ENCODE data around the gene UNC5A.

DNA sequence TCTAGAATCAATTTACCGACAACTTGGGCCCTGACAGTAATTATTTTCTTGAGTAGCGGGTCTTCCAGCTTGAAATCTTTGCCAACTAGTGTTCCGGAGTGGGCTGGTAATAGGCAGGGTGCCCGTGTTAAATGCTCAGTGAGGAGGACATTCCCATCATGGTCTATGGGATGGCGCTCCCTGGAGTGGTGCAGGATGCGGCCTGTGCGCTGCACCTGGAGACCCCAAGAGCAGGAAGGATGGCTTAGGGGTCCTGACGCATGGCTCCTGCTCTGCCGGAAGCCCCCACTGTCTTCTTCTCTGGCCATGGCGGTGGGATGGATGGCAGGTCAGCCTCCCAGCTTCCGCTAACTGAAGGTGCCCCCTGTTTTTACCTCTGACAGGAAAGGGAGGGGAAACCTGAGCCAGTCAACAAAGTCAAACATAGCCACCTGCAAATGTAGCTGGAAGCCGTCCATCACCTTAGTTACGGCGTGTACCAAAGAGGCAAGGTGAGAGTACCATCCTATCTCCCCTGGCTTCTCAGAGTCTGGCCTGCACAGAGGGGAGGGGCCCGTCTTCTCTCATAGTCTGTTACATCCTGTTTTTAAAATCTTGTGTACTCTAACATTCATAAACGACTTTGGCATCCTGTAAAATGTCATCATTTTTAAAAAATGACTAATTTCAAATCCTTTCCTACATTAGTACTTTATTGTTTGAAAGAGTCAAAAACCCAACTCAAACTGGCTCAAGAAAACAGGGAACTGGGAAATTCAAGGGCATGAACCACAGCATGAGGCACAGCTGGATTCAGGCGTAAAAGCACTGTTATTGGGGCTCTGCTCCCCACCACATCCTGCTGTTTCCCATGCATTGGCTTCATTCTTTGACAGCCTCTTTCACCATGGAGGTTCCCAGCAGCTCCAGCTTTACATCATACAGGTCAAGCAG is 28.5 kb upstream of the UNC5A start:
- TF ChIP-seq, protein P1, sequence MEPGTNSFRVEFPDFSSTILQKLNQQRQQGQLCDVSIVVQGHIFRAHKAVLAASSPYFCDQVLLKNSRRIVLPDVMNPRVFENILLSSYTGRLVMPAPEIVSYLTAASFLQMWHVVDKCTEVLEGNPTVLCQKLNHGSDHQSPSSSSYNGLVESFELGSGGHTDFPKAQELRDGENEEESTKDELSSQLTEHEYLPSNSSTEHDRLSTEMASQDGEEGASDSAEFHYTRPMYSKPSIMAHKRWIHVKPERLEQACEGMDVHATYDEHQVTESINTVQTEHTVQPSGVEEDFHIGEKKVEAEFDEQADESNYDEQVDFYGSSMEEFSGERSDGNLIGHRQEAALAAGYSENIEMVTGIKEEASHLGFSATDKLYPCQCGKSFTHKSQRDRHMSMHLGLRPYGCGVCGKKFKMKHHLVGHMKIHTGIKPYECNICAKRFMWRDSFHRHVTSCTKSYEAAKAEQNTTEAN (CRISPR knock-in tag; IDR thresholded peaks at IDR 0.05) = no peak
- no peak for TF ChIP-seq SOX6 (IDR thresholded peaks at IDR 0.05)
- TF ChIP-seq ZNF778 (CRISPR knock-in tag; IDR thresholded peaks at IDR 0.05) = no peak
- TF ChIP-seq U2AF1 (optimal IDR thresholded peaks at IDR 0.05; ENCODE audit: low read depth, low read length) = no peak
- TF ChIP-seq CEBPB (tag; IDR thresholded peaks at IDR 0.05) = no peak
- TF ChIP-seq, protein P2, sequence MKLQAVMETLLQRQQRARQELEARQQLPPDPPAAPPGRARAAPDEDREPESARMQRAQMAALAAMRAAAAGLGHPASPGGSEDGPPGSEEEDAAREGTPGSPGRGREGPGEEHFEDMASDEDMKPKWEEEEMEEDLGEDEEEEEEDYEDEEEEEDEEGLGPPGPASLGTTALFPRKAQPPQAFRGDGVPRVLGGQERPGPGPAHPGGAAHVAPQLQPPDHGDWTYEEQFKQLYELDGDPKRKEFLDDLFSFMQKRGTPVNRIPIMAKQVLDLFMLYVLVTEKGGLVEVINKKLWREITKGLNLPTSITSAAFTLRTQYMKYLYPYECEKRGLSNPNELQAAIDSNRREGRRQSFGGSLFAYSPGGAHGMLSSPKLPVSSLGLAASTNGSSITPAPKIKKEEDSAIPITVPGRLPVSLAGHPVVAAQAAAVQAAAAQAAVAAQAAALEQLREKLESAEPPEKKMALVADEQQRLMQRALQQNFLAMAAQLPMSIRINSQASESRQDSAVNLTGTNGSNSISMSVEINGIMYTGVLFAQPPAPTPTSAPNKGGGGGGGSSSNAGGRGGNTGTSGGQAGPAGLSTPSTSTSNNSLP (IDR thresholded peaks at IDR 0.05; ENCODE audit: borderline replicate concordance, low read depth, low read length) = no peak
- no peak for TF ChIP-seq SIN3B (IDR thresholded peaks at IDR 0.05; ENCODE audit: low read depth)
- TF ChIP-seq, protein P3, sequence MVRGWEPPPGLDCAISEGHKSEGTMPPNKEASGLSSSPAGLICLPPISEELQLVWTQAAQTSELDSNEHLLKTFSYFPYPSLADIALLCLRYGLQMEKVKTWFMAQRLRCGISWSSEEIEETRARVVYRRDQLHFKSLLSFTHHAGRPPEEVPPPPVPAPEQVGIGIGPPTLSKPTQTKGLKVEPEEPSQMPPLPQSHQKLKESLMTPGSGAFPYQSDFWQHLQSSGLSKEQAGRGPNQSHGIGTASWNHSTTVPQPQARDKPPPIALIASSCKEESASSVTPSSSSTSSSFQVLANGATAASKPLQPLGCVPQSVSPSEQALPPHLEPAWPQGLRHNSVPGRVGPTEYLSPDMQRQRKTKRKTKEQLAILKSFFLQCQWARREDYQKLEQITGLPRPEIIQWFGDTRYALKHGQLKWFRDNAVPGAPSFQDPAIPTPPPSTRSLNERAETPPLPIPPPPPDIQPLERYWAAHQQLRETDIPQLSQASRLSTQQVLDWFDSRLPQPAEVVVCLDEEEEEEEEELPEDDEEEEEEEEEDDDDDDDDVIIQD (CRISPR knock-in tag; IDR thresholded peaks at IDR 0.05) = no peak
- no peak for TF ChIP-seq ZKSCAN1 (IDR thresholded peaks at IDR 0.05; ENCODE audit: low read depth, low read length)
